ENCODE measurements around the gene PHLDB1. TPM values are rescaled to one million over a fixed set of nuclear protein-coding genes. Genes with fewer than 3 reads are reported as not detected.

Gene PHLDB1
- polyA plus RNA-seq, 3 donors, result 0.17 TPM; not detected in 2

DNA sequence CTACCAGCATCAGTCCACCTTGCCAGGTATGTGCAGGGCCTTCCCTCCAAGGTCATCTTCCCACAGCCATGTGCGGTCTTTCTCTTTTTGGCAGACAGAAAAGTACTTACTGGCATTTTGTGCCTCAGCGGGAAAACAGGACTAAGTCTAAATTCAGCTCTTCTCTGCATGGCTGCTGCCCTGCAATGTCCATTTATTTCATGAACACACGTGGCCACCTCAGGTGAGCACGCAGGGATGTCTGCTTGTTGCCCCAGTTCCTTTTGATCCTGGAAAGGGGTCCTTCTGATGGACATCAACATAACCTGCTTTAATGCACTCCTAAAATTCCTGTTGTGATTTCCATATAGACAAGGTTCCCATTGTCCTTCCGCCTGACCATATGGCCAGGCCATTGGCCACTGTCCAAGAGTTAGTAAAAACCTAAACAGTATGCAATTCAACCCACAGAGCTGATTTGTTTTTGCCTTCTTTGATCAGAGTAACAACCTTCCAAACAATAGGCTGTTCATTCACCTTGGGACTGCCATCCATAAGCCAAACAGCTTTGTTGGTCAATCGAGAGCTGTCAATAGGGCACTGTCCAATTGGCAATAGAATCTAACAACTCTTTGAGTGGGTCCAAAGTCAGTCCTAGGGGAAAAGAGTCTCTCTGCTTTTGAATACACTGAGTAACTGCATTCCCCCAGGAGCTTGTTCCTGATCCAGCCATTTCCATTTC is 66.1 kb downstream of the PHLDB1 start:
- Mint-ChIP-seq H3K9me3 (peaks cover 4 to 25% (median 12%) of the 10 kb centered on the region in 7 donors), H3K27me3 (ENCODE audit: low read depth in 3 of 3) (peaks cover 6 to 12% (median 7%) of the 10 kb centered on the region in 3 donors), H3K36me3 (no peaks in the 10 kb centered on the region), H3K27ac (no peak overlapping the region), H3K4me1 (no peaks in the 10 kb centered on the region), H3K4me3 (no peak overlapping the region)
- Histone ChIP-seq H2AFZ (ENCODE audit: insufficient read depth, low read depth, low read length, poor library complexity, severe bottlenecking) (no peak overlapping the region), H3K4me3 (replicated peaks in 1 of 3; ENCODE audit: low read depth in 2 of 3, low read length in 3 of 3) (no peak overlapping the region), H3K9ac (ENCODE audit: insufficient read depth, low read length, poor library complexity, severe bottlenecking) (no peak overlapping the region), H4K20me1 (ENCODE audit: insufficient read depth, low read length) (no peaks in the 10 kb centered on the region), H3K27me3 (ENCODE audit: control insufficient read depth in 2 of 2, insufficient read depth in 2 of 2, low read length in 2 of 2) (no peaks in the 10 kb centered on the region), H3K27ac (ENCODE audit: low read depth in 1 of 2, low read length in 2 of 2) (no peak overlapping the region), H3K79me2 (ENCODE audit: insufficient read depth, low read length) (no peaks in the 10 kb centered on the region), H3K4me2 (replicated peaks; ENCODE audit: extremely low read depth, low read length, poor library complexity, severe bottlenecking) (no peak overlapping the region), H3K9me3 (replicated peaks in 1 of 2; ENCODE audit: control insufficient read depth in 1 of 2, insufficient read depth in 1 of 2, low read length in 2 of 2) (peaks cover 7 to 12% of the 10 kb centered on the region in 2 donors), H3K4me1 (ENCODE audit: control insufficient read depth in 1 of 2, insufficient read depth in 2 of 2, low read length in 2 of 2) (no peaks in the 10 kb centered on the region), H3K36me3 (replicated peaks in 1 of 2; ENCODE audit: control insufficient read depth in 1 of 2, insufficient read depth in 2 of 2, low read length in 2 of 2) (no peaks in the 10 kb centered on the region)
- TF ChIP-seq, protein P1, sequence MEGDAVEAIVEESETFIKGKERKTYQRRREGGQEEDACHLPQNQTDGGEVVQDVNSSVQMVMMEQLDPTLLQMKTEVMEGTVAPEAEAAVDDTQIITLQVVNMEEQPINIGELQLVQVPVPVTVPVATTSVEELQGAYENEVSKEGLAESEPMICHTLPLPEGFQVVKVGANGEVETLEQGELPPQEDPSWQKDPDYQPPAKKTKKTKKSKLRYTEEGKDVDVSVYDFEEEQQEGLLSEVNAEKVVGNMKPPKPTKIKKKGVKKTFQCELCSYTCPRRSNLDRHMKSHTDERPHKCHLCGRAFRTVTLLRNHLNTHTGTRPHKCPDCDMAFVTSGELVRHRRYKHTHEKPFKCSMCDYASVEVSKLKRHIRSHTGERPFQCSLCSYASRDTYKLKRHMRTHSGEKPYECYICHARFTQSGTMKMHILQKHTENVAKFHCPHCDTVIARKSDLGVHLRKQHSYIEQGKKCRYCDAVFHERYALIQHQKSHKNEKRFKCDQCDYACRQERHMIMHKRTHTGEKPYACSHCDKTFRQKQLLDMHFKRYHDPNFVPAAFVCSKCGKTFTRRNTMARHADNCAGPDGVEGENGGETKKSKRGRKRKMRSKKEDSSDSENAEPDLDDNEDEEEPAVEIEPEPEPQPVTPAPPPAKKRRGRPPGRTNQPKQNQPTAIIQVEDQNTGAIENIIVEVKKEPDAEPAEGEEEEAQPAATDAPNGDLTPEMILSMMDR (IDR thresholded peaks at IDR 0.05), result no peak
- WGBS (ENCODE audit: insufficient coverage), result 100% methylated on average over 4 of the region's 6 CpGs
- no peak for DNase-seq
- intact Hi-C loops (cut with micrococcal nuclease), result no loop called here

DNA sequence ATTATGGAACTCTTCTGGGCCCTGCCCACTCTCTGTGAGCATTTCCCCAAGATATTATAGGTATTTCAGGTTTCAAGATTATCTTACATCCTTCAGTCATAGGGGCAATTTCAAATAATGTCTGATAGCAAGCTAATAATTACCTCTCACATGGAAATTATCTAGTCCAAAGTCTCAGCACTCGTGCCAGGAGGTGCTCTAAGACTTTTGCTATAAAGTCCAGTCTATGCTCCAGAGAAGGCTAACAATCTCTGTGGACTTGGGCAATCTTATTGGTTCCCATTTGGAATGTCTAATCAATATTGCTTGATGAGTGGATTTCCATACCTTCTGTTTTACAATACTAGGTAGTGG is 66.6 kb downstream of the PHLDB1 start:
- peaks cover 6 to 8% (median 7%) of the 10 kb centered on the region in 3 donors for H3K27me3 Mint-ChIP-seq (ENCODE audit: low read depth in 3 of 3)
- no peak overlapping the region for H3K4me2 ChIP-seq (replicated peaks; ENCODE audit: extremely low read depth, low read length, poor library complexity, severe bottlenecking)
- TF ChIP-seq, protein P1 (IDR thresholded peaks at IDR 0.05), result no peak
- no peak overlapping the region for H3K27ac Mint-ChIP-seq
- no peaks in the 10 kb centered on the region for H3K79me2 ChIP-seq (ENCODE audit: insufficient read depth, low read length)
- WGBS (ENCODE audit: insufficient coverage), result no CpG with 5 or more reads among the region's 1 CpG
- H3K4me1 Mint-ChIP-seq, result no peaks in the 10 kb centered on the region
- no peak overlapping the region for H2AFZ ChIP-seq (ENCODE audit: insufficient read depth, low read depth, low read length, poor library complexity, severe bottlenecking)
- no peaks in the 10 kb centered on the region for H3K36me3 ChIP-seq (replicated peaks in 1 of 2; ENCODE audit: control insufficient read depth in 1 of 2, insufficient read depth in 2 of 2, low read length in 2 of 2)
- no peaks in the 10 kb centered on the region for H3K27me3 ChIP-seq (ENCODE audit: control insufficient read depth in 2 of 2, insufficient read depth in 2 of 2, low read length in 2 of 2)
- H3K9me3 ChIP-seq (replicated peaks in 1 of 2; ENCODE audit: control insufficient read depth in 1 of 2, insufficient read depth in 1 of 2, low read length in 2 of 2), result peaks cover 7 to 12% of the 10 kb centered on the region in 2 donors
- no peaks in the 10 kb centered on the region for H3K36me3 Mint-ChIP-seq
- no peaks in the 10 kb centered on the region for H3K4me1 ChIP-seq (ENCODE audit: control insufficient read depth in 1 of 2, insufficient read depth in 2 of 2, low read length in 2 of 2)
- no peak overlapping the region for H3K9ac ChIP-seq (ENCODE audit: insufficient read depth, low read length, poor library complexity, severe bottlenecking)
- H3K4me3 ChIP-seq (replicated peaks in 1 of 3; ENCODE audit: low read depth in 2 of 3, low read length in 3 of 3), result no peak overlapping the region
- no peak for DNase-seq
- no peaks in the 10 kb centered on the region for H4K20me1 ChIP-seq (ENCODE audit: insufficient read depth, low read length)
- no peak overlapping the region for H3K4me3 Mint-ChIP-seq
- intact Hi-C loops (cut with micrococcal nuclease), result no loop called here
- no peak overlapping the region for H3K27ac ChIP-seq (ENCODE audit: low read depth in 1 of 2, low read length in 2 of 2)
- H3K9me3 Mint-ChIP-seq, result peaks cover 4 to 23% (median 12%) of the 10 kb centered on the region in 7 donors

Measured in CD14-positive monocyte (primary cell).